Ishikawa (cell line): ENCODE measurements around the gene SLC2A4.

Experiments
- CEBPB ChIP-seq: IDR thresholded peaks from 2 replicates; pipeline ENCODE4 v1.6.1; 2012
- CREB1 ChIP-seq: IDR thresholded peaks from 2 replicates; pipeline ENCODE4 v1.6.1; 2012; ENCODE audit warnings: low read depth
- EGR1 ChIP-seq: IDR thresholded peaks from 2 replicates; pipeline ENCODE4 v1.6.1; 2012
- EP300 ChIP-seq: IDR thresholded peaks from 2 replicates; pipeline ENCODE4 v1.6.1; 2012; ENCODE audit warnings: borderline replicate concordance
- FOXM1 ChIP-seq: IDR thresholded peaks from 2 replicates; pipeline ENCODE4 v1.6.1; 2012; ENCODE audit warnings: low read depth, borderline replicate concordance
- MAX ChIP-seq: IDR thresholded peaks from 2 replicates; pipeline ENCODE4 v1.6.1; 2012
- NFIC ChIP-seq: IDR thresholded peaks from 2 replicates; pipeline ENCODE4 v1.6.1; 2012
- RAD21 ChIP-seq: IDR thresholded peaks from 2 replicates; pipeline ENCODE4 v1.6.1; 2012; ENCODE audit warnings: low read depth
- REST ChIP-seq: IDR thresholded peaks from 2 replicates; pipeline ENCODE4 v1.6.1; 2012; ENCODE audit warnings: low read depth, mild to moderate bottlenecking
- TAF1 ChIP-seq: IDR thresholded peaks from 2 replicates; pipeline ENCODE4 v1.6.1; 2012; ENCODE audit warnings: low read depth, mild to moderate bottlenecking
- TCF12 ChIP-seq: IDR thresholded peaks from 2 replicates; pipeline ENCODE4 v1.6.1; 2012; ENCODE audit warnings: low read depth
- TEAD4 ChIP-seq: IDR thresholded peaks from 2 replicates; pipeline ENCODE4 v1.6.1; 2012
- USF1 ChIP-seq: IDR thresholded peaks from 2 replicates; pipeline ENCODE4 v1.6.1; 2012
- YY1 ChIP-seq: IDR thresholded peaks from 2 replicates; pipeline ENCODE4 v1.6.1; 2012; ENCODE audit warnings: low read depth
- ZBTB7A ChIP-seq: IDR thresholded peaks from 2 replicates; pipeline ENCODE4 v1.6.1; 2012; ENCODE audit warnings: low read depth

SLC2A4 gene

GRCh38 chr17:7334938-7335538 is 53.5 kb downstream of the SLC2A4 start:
- TF ChIP-seq CREB1 = no peak
- no peak for TF ChIP-seq EP300
- no peak for TF ChIP-seq MAX
- TF ChIP-seq USF1 = no peak
- no peak for TF ChIP-seq RAD21
- TF ChIP-seq TCF12 = no peak

DNA sequence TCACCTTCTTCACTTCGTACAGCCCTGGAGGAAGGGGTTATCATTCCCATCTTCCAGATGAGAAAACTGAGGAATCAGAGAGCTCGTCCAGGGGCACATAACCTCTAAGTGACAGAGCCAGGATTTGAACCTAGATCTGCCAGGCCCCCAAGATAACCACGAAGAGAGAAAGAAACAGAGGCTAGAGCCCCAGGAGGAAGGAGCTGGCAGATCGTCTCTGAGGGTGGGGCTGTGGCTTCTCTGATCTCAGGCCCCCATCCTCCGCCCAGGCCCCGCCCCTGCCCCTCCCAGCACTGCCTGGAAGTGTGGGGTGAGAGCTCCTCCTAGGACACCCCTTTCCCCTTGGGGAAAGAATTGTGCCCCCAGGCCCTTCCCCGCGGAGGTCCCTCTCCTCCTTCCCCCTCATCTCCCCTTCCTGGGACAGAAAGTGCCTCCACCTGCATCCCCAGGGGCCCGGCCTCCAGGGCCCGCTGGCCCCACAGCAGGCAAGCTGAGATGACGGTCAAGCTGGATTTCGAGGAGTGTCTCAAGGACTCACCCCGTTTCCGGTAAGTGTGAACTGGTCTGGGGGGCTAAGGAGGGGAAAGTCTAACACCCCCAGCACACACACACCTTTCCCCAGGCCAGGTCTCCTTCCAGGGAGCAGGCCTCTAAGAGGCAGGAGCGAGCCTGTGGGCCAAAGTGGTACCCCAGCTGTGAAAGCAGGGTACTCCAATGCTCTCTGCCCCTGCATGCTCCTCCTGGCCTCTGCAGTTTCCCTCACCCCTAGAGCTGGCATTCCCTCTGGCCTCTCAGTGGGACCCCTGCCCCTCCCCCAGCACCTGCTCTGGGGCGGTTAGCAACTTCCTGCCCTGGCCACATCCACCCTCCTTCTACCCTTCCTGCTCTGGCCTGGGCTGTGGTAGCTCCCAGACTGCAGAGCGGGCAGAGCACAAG is 55.0 kb downstream of the SLC2A4 start, which contains the start of gene ACAP1:
Gene ACAP1 (plus strand): TSS at position 290 of the 936 bp plus-strand sequence. CDS start 206 bp downstream, at position 496.
- no peak for TF ChIP-seq FOXM1
- no peak for TF ChIP-seq ZBTB7A
- no peak for TF ChIP-seq USF1
- TF ChIP-seq RAD21 = no peak
- TF ChIP-seq YY1 = no peak
- no peak for TF ChIP-seq REST
- TF ChIP-seq TCF12 = no peak
- no peak for TF ChIP-seq TAF1
- no peak for TF ChIP-seq TEAD4
- no peak for TF ChIP-seq EP300
- no peak for TF ChIP-seq NFIC
- TF ChIP-seq MAX = no peak
- TF ChIP-seq CREB1 = no peak
- TF ChIP-seq EGR1 = no peak
- no peak for TF ChIP-seq CEBPB
